Liver (tissue), 9 donors: ENCODE results near the gene GGA1. TPM values are rescaled to one million over a fixed set of nuclear protein-coding genes. Genes with fewer than 3 reads are reported as not detected.
A peak's percentile ranks its signal among the peaks of the same experiment; 100 is the strongest.

Experiments
- DNase-seq: peaks from one replicate; pipeline ENCODE4 v3.0.0-alpha.2; 2017; ENCODE audit warnings: low spot score
- H3K27ac ChIP-seq, 2 donors: one replicate each; pipeline ENCODE4 v1.7.0; 2013; ENCODE audit warnings: inconsistent platforms in 2 of 2, low read length in 2 of 2, control low read depth in 1 of 2, low read depth in 1 of 2, mild to moderate bottlenecking in 1 of 2
- H3K27me3 ChIP-seq, 4 donors: one replicate each; pipeline versions ENCODE4 v1.6.1 to v1.7.0; 2013; ENCODE audit warnings: low read length in 3 of 4, inconsistent platforms in 1 of 4, mild to moderate bottlenecking in 1 of 4, moderate library complexity in 1 of 4; ENCODE audit not compliant: control insufficient read depth in 4 of 4, insufficient read depth in 4 of 4
- H3K36me3 ChIP-seq, 4 donors: one replicate each; pipeline versions ENCODE4 v1.6.1 to v1.7.0; 2013; ENCODE audit warnings: low read length in 3 of 4, mild to moderate bottlenecking in 3 of 4, low read depth in 1 of 4, moderate library complexity in 1 of 4; ENCODE audit not compliant: control insufficient read depth in 4 of 4, insufficient read depth in 3 of 4
- H3K4me1 ChIP-seq, 4 donors: one replicate each; pipeline versions ENCODE4 v1.6.1 to v1.7.0; 2013; ENCODE audit warnings: low read length in 3 of 4, mild to moderate bottlenecking in 3 of 4, moderate library complexity in 1 of 4; ENCODE audit not compliant: control insufficient read depth in 4 of 4, insufficient read depth in 4 of 4
- H3K4me3 ChIP-seq, 3 donors: one replicate each; pipeline versions ENCODE4 v1.6.1 to v1.7.0; 2013; ENCODE audit warnings: low read length in 3 of 3, control low read depth in 1 of 3, low read depth in 1 of 3, mild to moderate bottlenecking in 1 of 3
- H3K9ac ChIP-seq, 2 donors: one replicate each; pipeline ENCODE4 v1.7.0; 2013; ENCODE audit warnings: low read length in 2 of 2, mild to moderate bottlenecking in 2 of 2, moderate library complexity in 2 of 2, control low read depth in 1 of 2, low read depth in 1 of 2
- H3K9me3 ChIP-seq, 4 donors: one replicate each; pipeline versions ENCODE4 v1.6.1 to v1.7.0; 2013; ENCODE audit warnings: low read length in 3 of 4; ENCODE audit not compliant: control insufficient read depth in 4 of 4
- CTCF ChIP-seq: fragments of 150-350 bp; IDR thresholded peaks from 2 replicates; pipeline ENCODE4 v1.5.1; 2017; ENCODE audit warnings: improper control_type of control experiment, low read depth, low read length; ENCODE audit not compliant: missing input control
- EGR1 ChIP-seq, 2 donors: IDR thresholded peaks; 2 replicates each; pipeline ENCODE4 v1.6.1; 2016 to 2018; ENCODE audit warnings: antibody characterized with exemption in 2 of 2, low read depth in 2 of 2
- FOXA1 ChIP-seq: IDR thresholded peaks from 2 replicates; pipeline ENCODE4 v1.6.1; 2016; ENCODE audit warnings: antibody characterized with exemption
- FOXA2 ChIP-seq: IDR thresholded peaks from 2 replicates; pipeline ENCODE4 v1.6.1; 2016; ENCODE audit warnings: antibody characterized with exemption
- GABPA ChIP-seq, 2 donors: IDR thresholded peaks in 1 of 2; conservative IDR thresholded peaks in 1 of 2; 2 replicates each; pipeline ENCODE4 v1.6.1; 2016; ENCODE audit warnings: antibody characterized with exemption in 2 of 2, mild to moderate bottlenecking in 1 of 2, moderate library complexity in 1 of 2
- HNF4G ChIP-seq: IDR thresholded peaks from 2 replicates; pipeline ENCODE4 v1.6.1; 2016; ENCODE audit warnings: antibody characterized with exemption
- JUND ChIP-seq, 2 donors: IDR thresholded peaks; 2 replicates each; pipeline ENCODE4 v1.6.1; 2016; ENCODE audit warnings: antibody characterized with exemption in 2 of 2
- MAX ChIP-seq: IDR thresholded peaks from 2 replicates; pipeline ENCODE4 v1.6.1; 2016; ENCODE audit warnings: antibody characterized with exemption
- REST ChIP-seq: IDR thresholded peaks from 2 replicates; pipeline ENCODE4 v1.6.1; 2016; ENCODE audit warnings: antibody characterized with exemption, mild to moderate bottlenecking
- SP1 ChIP-seq: IDR thresholded peaks from 2 replicates; pipeline ENCODE4 v1.6.1; 2018; ENCODE audit warnings: antibody characterized with exemption, mild to moderate bottlenecking
- TAF1 ChIP-seq: conservative IDR thresholded peaks from 2 replicates; pipeline ENCODE4 v1.6.1; 2016; ENCODE audit warnings: antibody characterized with exemption, mild to moderate bottlenecking
- YY1 ChIP-seq: IDR thresholded peaks from 2 replicates; pipeline ENCODE4 v1.6.1; 2016; ENCODE audit warnings: antibody characterized with exemption, mild to moderate bottlenecking
- ZBTB33 ChIP-seq: IDR thresholded peaks from 2 replicates; pipeline ENCODE4 v1.6.1; 2016; ENCODE audit warnings: antibody characterized with exemption
- WGBS: extraction: QIAGEN DNeasy Blood & Tissue Kit; methylation state at CpG from one replicate; pipeline ENCODE4 v1.1.7; 2013; 5-methylcytosine and 5-hydroxymethylcytosine counted together
- polyA plus RNA-seq, 2 donors: library from polyadenylated mRNA; stranded (reverse) in 1 of 2; unstranded in 1 of 2; fragments of 200-250 nt in 1 of 2; fragments of >200 nt in 1 of 2; fragmentation: Nextera tagmentation in 1 of 2; extraction: Ambion mirVana in 1 of 2; gene quantifications; one replicate each; pipeline versions ENCODE4 v1.2.1 to v1.2.3, GENCODE V29; 2013 to 2015
- total RNA-seq, 2 donors: library from RNA; depleted of rRNA; stranded (reverse); fragments of >200 nt; gene quantifications; one replicate each; pipeline ENCODE4 v1.2.3, GENCODE V29; 2014
- TF ChIP-seq, protein P1 (sequence below): IDR thresholded peaks from 2 replicates; pipeline ENCODE4 v1.6.1; 2016; ENCODE audit warnings: antibody characterized with exemption
- donor health status: healthy.
- donor health status: healthy.
- donor health status: healthy.
- donor health status: healthy.
- donor health status: healthy.

Gene GGA1
- total and polyA plus RNA-seq, 4 donors, result 15.1 to 26.4 (median 17.8) TPM

DNA sequence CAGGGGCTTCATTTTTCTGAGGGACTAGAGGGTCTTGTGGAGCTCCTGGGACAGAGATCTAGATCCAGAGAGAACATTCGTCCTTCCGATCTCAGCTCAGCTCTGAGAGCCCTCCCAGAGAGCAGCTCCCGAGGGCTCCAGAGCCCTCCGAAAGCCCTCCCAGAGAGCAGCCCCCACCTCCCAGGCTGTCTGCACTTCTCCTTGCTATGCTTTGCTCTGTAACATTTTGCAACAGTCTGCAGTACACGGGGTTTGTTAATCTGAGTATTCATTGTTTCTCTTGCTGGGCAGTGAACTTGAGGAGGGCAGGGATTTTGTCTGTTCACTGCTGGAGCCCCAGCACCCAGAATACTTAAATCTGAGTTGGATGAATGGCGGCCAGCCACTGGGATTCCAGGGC lies 2.6 kb downstream of the GGA1 start:
- Histone ChIP-seq H3K4me1 (peaks cover 4 to 44% (median 25%) of the 10 kb centered on the region in 4 donors), H3K27ac (peak overlapping the region in 1 of 2 donors; percentile 33), H3K27me3 (no peaks in the 10 kb centered on the region), H3K4me3 (no peak overlapping the region), H3K9ac (no peak overlapping the region), H3K36me3 (peaks cover 0 to 11% (median 3%) of the 10 kb centered on the region in 4 donors), H3K9me3 (no peaks in the 10 kb centered on the region)
- no peak for DNase-seq
- 80% methylated on average over 6 of the region's 6 CpGs for whole genome bisulfite sequencing
- TF ChIP-seq FOXA1, result no peak
- no peak for TF ChIP-seq TAF1
- TF ChIP-seq CTCF, result no peak
- TF ChIP-seq REST, result no peak
- TF ChIP-seq JUND (IDR thresholded peaks at IDR 0.05), result no peak
- TF ChIP-seq, protein P1, sequence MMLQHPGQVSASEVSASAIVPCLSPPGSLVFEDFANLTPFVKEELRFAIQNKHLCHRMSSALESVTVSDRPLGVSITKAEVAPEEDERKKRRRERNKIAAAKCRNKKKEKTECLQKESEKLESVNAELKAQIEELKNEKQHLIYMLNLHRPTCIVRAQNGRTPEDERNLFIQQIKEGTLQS, result no peak
- TF ChIP-seq GABPA (IDR thresholded peaks at IDR 0.05 in 1 of 2, conservative IDR thresholded peaks at IDR 0.05 in 1 of 2), result no peak
- no peak for TF ChIP-seq EGR1 (IDR thresholded peaks at IDR 0.05; ENCODE audit: low read depth in 2 of 2)

DNA sequence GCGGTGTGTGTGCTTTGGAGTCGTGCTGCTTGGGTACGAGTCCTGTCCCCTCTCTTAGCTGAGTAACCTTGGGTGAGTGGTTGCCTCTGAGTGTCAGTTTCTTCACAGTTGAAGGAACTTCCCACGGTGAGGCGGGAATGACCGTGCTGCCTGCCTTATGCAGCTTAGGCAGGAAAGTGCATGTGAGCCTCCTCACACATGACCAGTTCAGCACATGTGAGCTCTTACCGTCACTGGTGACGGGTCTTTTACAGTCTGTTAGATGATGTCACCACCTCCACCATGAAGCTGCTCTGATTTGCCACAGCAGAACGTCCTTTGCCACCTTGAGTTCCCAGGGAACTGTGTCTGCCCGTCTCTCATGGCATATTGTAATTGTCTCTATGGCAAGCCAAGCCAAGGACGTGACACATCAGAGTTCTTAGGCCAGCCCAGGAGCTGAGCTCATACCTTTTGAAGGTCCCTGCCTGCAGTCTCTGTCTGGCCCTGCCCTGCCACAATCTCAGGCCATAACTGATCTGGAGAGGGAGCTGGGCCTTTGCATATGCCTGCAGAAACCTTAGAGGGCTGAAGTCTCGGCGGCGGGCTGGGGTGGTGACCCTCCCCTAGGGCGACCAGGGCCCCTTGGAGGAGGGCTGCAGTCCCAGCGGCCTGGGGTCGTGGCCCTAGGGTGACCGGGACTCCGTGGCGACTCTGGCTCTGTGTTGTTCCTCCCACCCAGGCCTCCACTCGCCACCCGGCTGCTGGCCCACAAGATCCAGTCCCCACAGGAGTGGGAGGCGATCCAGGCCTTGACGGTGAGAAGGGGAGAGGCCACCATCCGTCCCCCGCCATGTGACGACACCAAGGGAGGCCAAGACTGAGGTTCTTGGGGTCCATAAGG lies 7.8 kb downstream of the GGA1 start:
- Histone ChIP-seq H3K9me3 (no peaks in the 10 kb centered on the region), H3K27ac (no peak overlapping the region), H3K4me3 (no peak overlapping the region), H3K4me1 (peaks cover 0 to 4% (median 0%) of the 10 kb centered on the region in 4 donors), H3K9ac (no peak overlapping the region), H3K27me3 (no peaks in the 10 kb centered on the region), H3K36me3 (peaks cover 5 to 48% (median 20%) of the 10 kb centered on the region in 4 donors)
- no peak for DNase-seq
- WGBS, result 95% methylated on average over 27 of the region's 27 CpGs
- TF ChIP-seq GABPA (IDR thresholded peaks at IDR 0.05 in 1 of 2, conservative IDR thresholded peaks at IDR 0.05 in 1 of 2) (no peak), SP1 (no peak), TAF1 (no peak), EGR1 (IDR thresholded peaks at IDR 0.05; ENCODE audit: low read depth in 2 of 2) (no peak), REST (no peak), YY1 (no peak), ZBTB33 (no peak), FOXA2 (no peak), MAX (no peak), HNF4G (no peak)
- TF ChIP-seq, protein P1, result no peak
